MV-4-11 (cell line): ENCODE data around the gene GSTM2.
A peak's percentile ranks its signal among the peaks of the same experiment; 100 is the strongest.

Experiments used
- DNase-seq: peaks from one replicate; lab custom pipeline; 2025; lab: John Stamatoyannopoulos, UW

The GSTM2 gene

GRCh38 chr1:109716570-109717090 is 48.8 kb downstream of the GSTM2 start:
- DNase-seq, result no peak

GRCh38 chr1:109717729-109718128 is 49.9 kb downstream of the GSTM2 start:
- DNase-seq, result no peak

GRCh38 chr1:109718495-109718894 is 50.6 kb downstream of the GSTM2 start:
- DNase-seq, result no peak

GRCh38 chr1:109719337-109719837 is 51.5 kb downstream of the GSTM2 start:
- DNase-seq, result no peak

GRCh38 chr1:109721042-109721441 is 53.2 kb downstream of the GSTM2 start:
- DNase-seq, result peak; percentile 4

- DNase-seq, result no peak
Observed at GRCh38 chr1:109721971-109722370, 54.1 kb downstream of the GSTM2 start.

GRCh38 chr1:109722908-109723691 is 55.2 kb downstream of the GSTM2 start:
- no peak for DNase-seq
